ENCODE results near the gene PLEKHA8.
"Not testable (repeated sequence)": the region's sequence is repeated elsewhere in the genome, so short reads cannot be mapped to it uniquely, and the experiment has no call there.

PLEKHA8 gene

DNA sequence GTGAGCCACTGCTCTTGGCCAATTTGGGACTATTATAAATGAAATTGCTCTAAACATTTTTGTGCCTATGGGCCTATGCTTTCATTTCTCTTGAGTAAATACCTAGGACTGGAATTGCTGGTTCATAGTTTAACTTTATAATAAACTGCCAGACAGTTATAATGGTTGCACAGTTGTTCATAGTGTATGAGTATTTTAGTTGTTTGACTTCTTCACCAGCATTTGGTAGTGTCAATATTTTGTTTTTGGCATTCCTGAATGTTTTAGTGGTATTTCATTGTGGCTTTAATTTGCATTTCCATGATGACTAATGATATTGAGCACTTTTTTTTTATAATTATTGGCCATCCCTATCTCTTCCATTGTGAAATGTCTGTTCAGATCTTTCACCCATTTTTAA lies 29.5 kb downstream of the PLEKHA8 start:
- Histone ChIP-seq H3K27ac (ENCODE audit: insufficient read depth, low read length, poor library complexity, severe bottlenecking) (no peak overlapping the region), H3K4me3 (ENCODE audit: insufficient read depth, low read depth, low read length, poor library complexity, severe bottlenecking) (no peak overlapping the region), H3K27me3 (replicated peaks; ENCODE audit: control insufficient read depth, insufficient read depth, low read length, poor library complexity, severe bottlenecking) (no peaks in the 10 kb centered on the region), H3K4me1 (ENCODE audit: control insufficient read depth, insufficient read depth, low read length, poor library complexity, severe bottlenecking) (no peaks in the 10 kb centered on the region), H3K9me3 (ENCODE audit: control insufficient read depth, low read length) (no peaks in the 10 kb centered on the region), H3K36me3 (ENCODE audit: control insufficient read depth, insufficient read depth, low read length) (peaks cover 4% of the 10 kb centered on the region)
- no peak for DNase-seq

DNA sequence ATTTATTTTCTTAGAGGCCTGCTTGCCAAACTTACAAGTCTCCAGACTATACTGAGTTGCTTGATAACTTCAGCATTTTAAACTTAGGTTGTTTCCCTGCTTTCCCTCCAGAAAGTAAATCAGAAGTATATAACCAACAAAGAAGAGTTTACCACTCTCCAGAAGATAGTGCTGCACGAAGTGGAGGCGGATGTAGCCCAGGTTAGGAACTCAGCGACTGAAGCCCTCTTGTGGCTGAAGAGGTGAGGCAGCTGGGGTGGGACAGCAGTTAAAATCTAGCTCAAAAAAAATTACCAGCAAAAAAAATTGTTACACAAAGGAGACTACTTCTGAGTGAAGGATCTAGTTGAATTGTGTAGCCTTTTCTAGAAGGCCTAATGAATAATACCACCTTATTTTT lies 33.6 kb downstream of the PLEKHA8 start:
- H3K4me1 ChIP-seq (ENCODE audit: control insufficient read depth, insufficient read depth, low read length, poor library complexity, severe bottlenecking); H3K9me3 ChIP-seq (ENCODE audit: control insufficient read depth, low read length); H3K4me3 ChIP-seq (ENCODE audit: insufficient read depth, low read depth, low read length, poor library complexity, severe bottlenecking); H3K27me3 ChIP-seq (replicated peaks; ENCODE audit: control insufficient read depth, insufficient read depth, low read length, poor library complexity, severe bottlenecking); H3K27ac ChIP-seq (ENCODE audit: insufficient read depth, low read length, poor library complexity, severe bottlenecking); DNase-seq; H3K36me3 ChIP-seq (ENCODE audit: control insufficient read depth, insufficient read depth, low read length): not testable (repeated sequence)

DNA sequence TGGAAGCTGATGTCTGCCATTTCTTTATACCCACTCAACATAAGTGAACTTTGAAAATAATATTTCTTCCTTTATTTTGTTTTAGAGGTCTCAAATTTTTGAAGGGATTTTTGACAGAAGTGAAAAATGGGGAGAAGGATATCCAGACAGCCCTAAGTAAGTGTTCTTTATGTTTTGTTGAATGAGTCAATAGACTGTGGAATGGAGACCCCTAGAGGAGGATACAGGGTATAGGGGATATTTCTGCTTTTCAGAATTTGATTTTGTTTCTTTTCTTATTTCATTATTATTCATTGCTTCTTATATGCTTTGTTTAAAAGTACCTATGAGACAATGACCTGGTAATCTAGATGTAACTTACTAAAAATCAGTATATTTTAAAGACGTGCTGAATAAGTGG lies 34.4 kb downstream of the PLEKHA8 start:
- H3K4me1 ChIP-seq (ENCODE audit: control insufficient read depth, insufficient read depth, low read length, poor library complexity, severe bottlenecking) = no peaks in the 10 kb centered on the region
- no peaks in the 10 kb centered on the region for H3K9me3 ChIP-seq (ENCODE audit: control insufficient read depth, low read length)
- no peaks in the 10 kb centered on the region for H3K27me3 ChIP-seq (replicated peaks; ENCODE audit: control insufficient read depth, insufficient read depth, low read length, poor library complexity, severe bottlenecking)
- H3K4me3 ChIP-seq (ENCODE audit: insufficient read depth, low read depth, low read length, poor library complexity, severe bottlenecking) = no peak overlapping the region
- H3K27ac ChIP-seq (ENCODE audit: insufficient read depth, low read length, poor library complexity, severe bottlenecking) = no peak overlapping the region
- H3K36me3 ChIP-seq (ENCODE audit: control insufficient read depth, insufficient read depth, low read length) = no peaks in the 10 kb centered on the region
- no peak for DNase-seq

DNA sequence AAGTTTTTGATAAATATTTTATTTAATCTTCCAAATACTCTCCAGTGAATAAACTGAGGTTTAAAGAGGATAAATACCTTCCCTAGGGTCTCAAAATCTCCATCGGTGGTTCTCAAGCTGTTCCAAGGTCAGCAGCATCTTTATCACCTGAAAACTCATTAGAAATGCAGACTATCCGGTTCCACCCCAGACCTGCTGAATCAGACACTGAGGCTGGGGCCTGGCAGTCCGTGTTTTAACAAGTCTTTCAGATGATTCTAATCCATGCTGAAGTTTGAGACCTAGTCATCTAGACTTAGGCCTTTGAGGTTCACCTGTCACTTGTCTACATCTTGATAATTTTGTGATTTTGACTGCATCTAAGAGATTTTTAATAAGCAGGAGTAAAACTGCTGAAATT lies 37.5 kb downstream of the PLEKHA8 start:
- no peak for DNase-seq
- Histone ChIP-seq H3K36me3 (ENCODE audit: control insufficient read depth, insufficient read depth, low read length) (no peaks in the 10 kb centered on the region), H3K27me3 (replicated peaks; ENCODE audit: control insufficient read depth, insufficient read depth, low read length, poor library complexity, severe bottlenecking) (no peaks in the 10 kb centered on the region), H3K4me3 (ENCODE audit: insufficient read depth, low read depth, low read length, poor library complexity, severe bottlenecking) (no peak overlapping the region), H3K9me3 (ENCODE audit: control insufficient read depth, low read length) (no peaks in the 10 kb centered on the region), H3K27ac (ENCODE audit: insufficient read depth, low read length, poor library complexity, severe bottlenecking) (no peak overlapping the region), H3K4me1 (ENCODE audit: control insufficient read depth, insufficient read depth, low read length, poor library complexity, severe bottlenecking) (no peaks in the 10 kb centered on the region)

DNA sequence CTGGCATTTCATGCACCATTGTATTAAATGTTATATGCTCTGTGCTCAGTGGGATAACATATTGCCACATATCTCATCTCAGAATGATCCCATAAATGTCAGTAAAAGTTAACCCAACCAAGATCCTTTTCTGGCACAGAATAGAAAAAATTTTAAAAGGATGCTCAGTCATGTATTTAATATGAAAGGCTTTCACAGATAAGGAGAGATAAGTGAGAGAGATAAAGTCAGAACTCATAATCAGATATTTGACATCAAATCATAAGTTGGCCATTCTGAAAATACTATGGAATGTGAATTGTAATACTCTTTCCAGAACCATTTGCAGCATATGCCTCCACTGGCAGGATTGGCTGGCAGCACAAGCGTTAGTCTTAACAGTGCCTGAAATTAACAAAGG lies 38.5 kb downstream of the PLEKHA8 start:
- Histone ChIP-seq H3K27me3 (replicated peaks; ENCODE audit: control insufficient read depth, insufficient read depth, low read length, poor library complexity, severe bottlenecking) (no peaks in the 10 kb centered on the region), H3K36me3 (ENCODE audit: control insufficient read depth, insufficient read depth, low read length) (no peaks in the 10 kb centered on the region), H3K4me1 (ENCODE audit: control insufficient read depth, insufficient read depth, low read length, poor library complexity, severe bottlenecking) (no peaks in the 10 kb centered on the region), H3K9me3 (ENCODE audit: control insufficient read depth, low read length) (no peaks in the 10 kb centered on the region), H3K4me3 (ENCODE audit: insufficient read depth, low read depth, low read length, poor library complexity, severe bottlenecking) (no peak overlapping the region), H3K27ac (ENCODE audit: insufficient read depth, low read length, poor library complexity, severe bottlenecking) (no peak overlapping the region)
- DNase-seq = no peak

DNA sequence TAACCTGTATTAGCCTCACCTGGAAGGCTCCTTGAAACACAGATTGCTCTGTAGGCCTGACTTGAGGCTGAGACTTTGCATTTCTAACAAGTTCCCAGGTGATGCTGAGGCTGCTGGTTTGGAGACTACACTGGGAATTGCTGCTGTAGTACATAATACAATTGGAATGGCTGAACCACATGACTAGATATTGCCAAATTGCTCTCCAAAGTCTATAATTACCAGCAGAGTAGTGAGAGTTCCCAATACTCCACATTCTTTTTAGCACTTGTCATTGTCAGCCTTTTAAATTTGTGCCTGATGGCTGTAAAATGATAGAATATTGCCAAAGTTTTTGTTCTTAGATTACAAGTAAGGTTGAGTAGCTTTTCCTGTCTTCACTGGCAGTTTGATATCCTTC lies 39.9 kb downstream of the PLEKHA8 start:
- H3K9me3 ChIP-seq (ENCODE audit: control insufficient read depth, low read length) = no peaks in the 10 kb centered on the region
- H3K36me3 ChIP-seq (ENCODE audit: control insufficient read depth, insufficient read depth, low read length) = no peaks in the 10 kb centered on the region
- DNase-seq = no peak
- H3K4me3 ChIP-seq (ENCODE audit: insufficient read depth, low read depth, low read length, poor library complexity, severe bottlenecking) = no peak overlapping the region
- H3K27me3 ChIP-seq (replicated peaks; ENCODE audit: control insufficient read depth, insufficient read depth, low read length, poor library complexity, severe bottlenecking) = no peaks in the 10 kb centered on the region
- no peak overlapping the region for H3K27ac ChIP-seq (ENCODE audit: insufficient read depth, low read length, poor library complexity, severe bottlenecking)
- no peaks in the 10 kb centered on the region for H3K4me1 ChIP-seq (ENCODE audit: control insufficient read depth, insufficient read depth, low read length, poor library complexity, severe bottlenecking)

DNA sequence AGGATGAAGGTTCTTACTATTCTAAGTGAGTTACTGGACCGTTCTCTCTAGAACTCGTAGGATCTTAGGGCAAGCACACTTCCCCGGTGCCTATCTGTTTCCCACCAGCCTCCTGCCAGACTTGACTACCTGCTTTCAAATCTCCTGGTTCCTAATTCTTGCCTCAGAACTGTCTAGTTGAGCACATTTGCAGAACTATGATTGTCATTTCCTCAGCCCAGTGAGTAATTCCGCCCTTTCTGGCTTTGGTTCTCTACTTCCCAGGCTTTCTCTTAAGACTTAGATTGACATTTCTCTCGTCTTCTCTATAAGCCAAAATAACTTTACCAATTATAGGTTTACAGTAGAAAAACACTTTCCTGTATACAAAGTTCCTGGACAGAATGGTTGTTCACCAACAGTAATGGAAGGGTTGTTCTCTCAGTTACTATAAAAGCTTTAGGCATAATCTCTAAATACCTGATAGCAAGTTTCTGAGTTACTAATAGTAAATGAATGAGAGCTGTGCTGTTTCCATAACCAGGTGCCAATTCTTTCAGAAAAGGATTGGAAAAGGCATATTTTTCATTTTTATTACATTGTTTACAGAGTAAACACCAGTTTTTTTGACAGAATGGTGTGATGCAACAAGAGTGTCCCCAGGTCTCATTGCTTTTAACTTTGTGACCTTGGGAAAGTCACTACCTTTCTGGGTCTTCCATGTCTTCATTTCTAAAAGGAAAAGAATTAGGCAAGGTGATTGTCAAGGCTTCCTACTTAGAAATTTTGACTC lies 41.1 kb downstream of the PLEKHA8 start:
- DNase-seq = no peak
- H3K36me3 ChIP-seq (ENCODE audit: control insufficient read depth, insufficient read depth, low read length) = no peaks in the 10 kb centered on the region
- H3K27ac ChIP-seq (ENCODE audit: insufficient read depth, low read length, poor library complexity, severe bottlenecking) = no peak overlapping the region
- H3K27me3 ChIP-seq (replicated peaks; ENCODE audit: control insufficient read depth, insufficient read depth, low read length, poor library complexity, severe bottlenecking) = no peaks in the 10 kb centered on the region
- no peak overlapping the region for H3K4me3 ChIP-seq (ENCODE audit: insufficient read depth, low read depth, low read length, poor library complexity, severe bottlenecking)
- H3K4me1 ChIP-seq (ENCODE audit: control insufficient read depth, insufficient read depth, low read length, poor library complexity, severe bottlenecking) = no peaks in the 10 kb centered on the region
- H3K9me3 ChIP-seq (ENCODE audit: control insufficient read depth, low read length) = no peaks in the 10 kb centered on the region

DNA sequence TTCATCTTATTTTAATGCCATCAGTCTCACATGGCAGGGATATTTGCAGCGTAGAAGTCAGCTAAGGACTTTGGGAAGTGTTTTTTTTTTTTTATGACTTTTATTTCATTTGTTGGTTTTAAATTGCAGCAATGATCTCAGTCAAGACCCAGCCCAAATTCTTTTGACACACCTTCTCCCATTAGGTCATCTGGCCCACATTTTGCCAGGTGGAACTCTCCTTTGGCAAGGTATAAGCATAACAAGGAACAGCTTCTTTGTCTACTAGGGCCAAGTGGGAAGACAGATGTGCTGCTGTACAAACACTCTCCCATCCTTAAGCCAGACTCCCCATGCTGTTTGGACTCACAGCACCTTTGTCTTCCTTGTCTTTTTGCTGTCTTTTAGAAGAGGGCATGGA lies 41.8 kb downstream of the PLEKHA8 start:
- no peak overlapping the region for H3K4me3 ChIP-seq (ENCODE audit: insufficient read depth, low read depth, low read length, poor library complexity, severe bottlenecking)
- H3K4me1 ChIP-seq (ENCODE audit: control insufficient read depth, insufficient read depth, low read length, poor library complexity, severe bottlenecking) = no peaks in the 10 kb centered on the region
- DNase-seq = no peak

DNA sequence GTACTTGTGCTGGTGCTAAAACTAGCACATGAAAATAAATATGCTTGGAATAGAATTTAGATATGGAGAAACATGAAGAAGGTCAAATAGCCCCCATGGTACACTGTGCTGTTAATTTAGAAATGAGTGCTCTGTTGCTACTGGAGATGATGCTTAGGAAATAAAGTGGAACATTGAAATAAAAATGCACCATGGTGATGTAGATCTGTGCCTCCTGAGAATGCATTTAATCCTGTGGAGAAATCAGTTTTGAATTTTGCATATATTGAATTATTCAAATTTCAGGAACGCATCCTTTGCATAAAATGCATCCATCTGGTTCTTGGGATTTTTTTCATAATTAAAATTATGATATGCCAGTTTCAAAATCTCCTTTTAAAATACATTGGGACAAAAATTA lies 44.5 kb downstream of the PLEKHA8 start:
- no peak overlapping the region for H3K4me3 ChIP-seq (ENCODE audit: insufficient read depth, low read depth, low read length, poor library complexity, severe bottlenecking)
- no peaks in the 10 kb centered on the region for H3K4me1 ChIP-seq (ENCODE audit: control insufficient read depth, insufficient read depth, low read length, poor library complexity, severe bottlenecking)
- DNase-seq = no peak

More for the DNA sequence above, 41.8 kb downstream of the PLEKHA8 start:
- H3K9me3 ChIP-seq (ENCODE audit: control insufficient read depth, low read length) = no peaks in the 10 kb centered on the region
- H3K36me3 ChIP-seq (ENCODE audit: control insufficient read depth, insufficient read depth, low read length) = no peaks in the 10 kb centered on the region
- H3K27me3 ChIP-seq (replicated peaks; ENCODE audit: control insufficient read depth, insufficient read depth, low read length, poor library complexity, severe bottlenecking) = no peaks in the 10 kb centered on the region
- H3K27ac ChIP-seq (ENCODE audit: insufficient read depth, low read length, poor library complexity, severe bottlenecking) = no peak overlapping the region

DNA sequence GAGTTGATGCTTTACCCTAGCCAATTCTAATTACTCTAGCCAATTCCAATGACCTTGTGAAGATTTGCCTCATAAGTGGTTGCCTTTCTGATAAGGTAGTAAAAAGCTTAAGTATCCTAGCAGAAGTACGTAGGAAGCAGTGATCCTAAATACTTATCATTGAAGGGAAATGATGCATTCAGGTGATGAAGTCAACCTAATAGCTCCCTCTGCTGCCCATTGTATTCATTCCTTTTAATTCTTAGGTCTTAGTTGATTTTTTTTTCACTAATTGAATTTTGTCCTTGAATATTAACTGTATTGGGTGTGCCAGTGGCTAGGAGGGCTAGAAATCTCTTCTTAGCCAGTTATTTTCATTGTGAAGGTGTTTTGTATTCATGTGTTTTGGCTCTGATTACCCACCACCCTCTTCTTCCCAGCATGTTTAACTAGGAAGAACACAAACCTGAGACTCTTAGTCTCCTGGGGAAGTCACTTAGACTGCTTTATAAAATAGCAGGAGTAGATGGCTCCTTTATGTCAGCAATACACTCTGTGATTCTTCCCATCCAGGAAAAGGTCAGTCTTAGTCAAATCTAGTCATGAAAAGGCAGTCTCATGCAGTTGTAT lies 46.3 kb downstream of the PLEKHA8 start:
- Histone ChIP-seq H3K4me3 (ENCODE audit: insufficient read depth, low read depth, low read length, poor library complexity, severe bottlenecking) (no peak overlapping the region), H3K9me3 (ENCODE audit: control insufficient read depth, low read length) (no peaks in the 10 kb centered on the region), H3K36me3 (ENCODE audit: control insufficient read depth, insufficient read depth, low read length) (peaks cover 5% of the 10 kb centered on the region), H3K27ac (ENCODE audit: insufficient read depth, low read length, poor library complexity, severe bottlenecking) (no peak overlapping the region), H3K27me3 (replicated peaks; ENCODE audit: control insufficient read depth, insufficient read depth, low read length, poor library complexity, severe bottlenecking) (no peaks in the 10 kb centered on the region), H3K4me1 (ENCODE audit: control insufficient read depth, insufficient read depth, low read length, poor library complexity, severe bottlenecking) (no peaks in the 10 kb centered on the region)
- DNase-seq = no peak

More for the DNA sequence above, 44.5 kb downstream of the PLEKHA8 start:
- no peak overlapping the region for H3K27ac ChIP-seq (ENCODE audit: insufficient read depth, low read length, poor library complexity, severe bottlenecking)
- no peaks in the 10 kb centered on the region for H3K36me3 ChIP-seq (ENCODE audit: control insufficient read depth, insufficient read depth, low read length)
- H3K9me3 ChIP-seq (ENCODE audit: control insufficient read depth, low read length) = no peaks in the 10 kb centered on the region
- no peaks in the 10 kb centered on the region for H3K27me3 ChIP-seq (replicated peaks; ENCODE audit: control insufficient read depth, insufficient read depth, low read length, poor library complexity, severe bottlenecking)
